Neuron (in vitro differentiated cells): ENCODE results near the gene C19orf18.

Experiments
- H2AFZ ChIP-seq: one replicate; pipeline ENCODE4 v1.6.1; 2013; ENCODE audit warnings: low read depth, mild to moderate bottlenecking, inconsistent platforms, low read length, moderate library complexity
- H3K27me3 ChIP-seq: one replicate; pipeline ENCODE4 v1.6.1; 2013; ENCODE audit warnings: low read length; ENCODE audit not compliant: insufficient read depth
- H3K36me3 ChIP-seq: one replicate; pipeline ENCODE4 v1.6.1; 2013; ENCODE audit warnings: low read length; ENCODE audit not compliant: insufficient read depth
- H3K4me1 ChIP-seq: one replicate; pipeline ENCODE4 v1.6.1; 2013; ENCODE audit warnings: low read length; ENCODE audit not compliant: insufficient read depth
- H3K4me3 ChIP-seq: 2 replicates; pipeline ENCODE4 v1.5.1; 2013; ENCODE audit warnings: mild to moderate bottlenecking, low read length, moderate library complexity
- H3K9me3 ChIP-seq: one replicate; pipeline ENCODE4 v1.6.1; 2013; ENCODE audit warnings: low read length

C19orf18 gene

DNA sequence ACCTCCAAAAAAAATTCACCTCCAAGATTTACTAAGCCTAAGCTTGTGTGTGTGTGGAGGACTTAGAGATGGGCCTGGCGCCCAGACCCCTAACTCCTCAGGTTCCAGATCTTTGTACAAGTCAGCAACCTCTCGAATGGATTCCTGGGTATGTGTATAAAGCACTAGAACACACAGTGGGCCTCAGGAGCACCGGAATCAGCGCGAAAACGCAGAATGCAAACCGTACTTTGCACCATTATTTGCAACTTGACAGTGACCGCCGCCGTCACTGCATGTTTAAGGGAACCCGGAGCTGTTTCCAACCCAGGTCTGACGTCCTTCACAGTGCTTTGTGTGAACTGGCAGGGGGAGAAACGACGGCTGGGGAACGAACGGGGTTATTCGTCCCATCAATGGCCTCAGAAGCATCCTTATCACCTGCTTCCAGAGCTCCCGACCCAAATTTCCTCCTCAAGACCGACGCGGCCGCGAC lies 27.6 kb upstream of the C19orf18 start:
- Histone ChIP-seq H3K4me3 (peak overlapping the region; percentile 95), H3K36me3 (peaks cover 73% of the 10 kb centered on the region), H3K9me3 (peaks cover 72% of the 10 kb centered on the region)

DNA sequence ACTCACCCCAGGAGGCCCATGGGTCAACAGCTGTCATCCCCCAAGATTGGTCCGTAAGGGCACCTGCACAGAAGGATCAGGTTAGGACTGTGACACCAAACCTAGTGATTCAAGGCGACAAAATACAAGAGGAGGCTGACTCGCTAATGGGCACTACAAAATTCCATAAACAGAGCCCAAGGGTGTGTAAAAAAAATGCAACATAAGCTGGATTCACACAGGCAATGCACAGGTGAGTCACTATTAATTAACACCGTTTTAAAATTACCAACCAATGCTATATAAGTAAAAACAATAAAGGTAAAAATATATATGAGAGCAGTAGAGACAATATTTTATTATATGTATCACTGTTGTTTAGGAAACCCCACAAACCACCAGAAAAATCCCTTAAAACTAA lies 26.3 kb upstream of the C19orf18 start:
- peaks cover 72% of the 10 kb centered on the region for H3K9me3 ChIP-seq
- H3K4me3 ChIP-seq: no peak overlapping the region
- peaks cover 10% of the 10 kb centered on the region for H3K4me1 ChIP-seq
- H3K36me3 ChIP-seq: peaks cover 74% of the 10 kb centered on the region
- H2AFZ ChIP-seq: no peak overlapping the region
- no peaks in the 10 kb centered on the region for H3K27me3 ChIP-seq

More for the DNA sequence above, 27.6 kb upstream of the C19orf18 start:
- peaks cover 10% of the 10 kb centered on the region for H3K4me1 ChIP-seq
- H2AFZ ChIP-seq: peak overlapping the region; percentile 82
- no peaks in the 10 kb centered on the region for H3K27me3 ChIP-seq

DNA sequence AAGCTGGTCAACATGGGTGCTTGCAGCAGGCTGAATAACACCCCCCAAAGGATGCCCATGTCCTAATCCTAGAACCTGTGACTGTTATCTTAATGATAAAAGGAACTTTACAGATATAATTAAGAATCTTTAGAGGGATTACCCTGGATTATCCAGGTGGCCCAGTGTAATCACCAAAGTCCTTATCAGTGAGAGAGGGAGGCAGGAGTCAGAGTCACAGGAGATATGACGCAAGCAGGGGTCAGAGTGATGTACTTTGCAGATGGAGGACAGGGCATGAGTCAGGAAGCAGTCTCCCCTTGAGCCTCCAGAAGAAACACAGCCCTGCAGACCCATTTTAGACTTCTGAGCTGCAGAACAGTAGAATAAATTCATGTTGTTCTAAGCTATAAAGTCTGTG lies 18.5 kb upstream of the C19orf18 start:
- Histone ChIP-seq H3K4me1 (no peaks in the 10 kb centered on the region), H3K36me3 (peaks cover 80% of the 10 kb centered on the region), H3K4me3 (no peak overlapping the region), H3K9me3 (peaks cover 87% of the 10 kb centered on the region), H3K27me3 (no peaks in the 10 kb centered on the region), H2AFZ (no peak overlapping the region)

DNA sequence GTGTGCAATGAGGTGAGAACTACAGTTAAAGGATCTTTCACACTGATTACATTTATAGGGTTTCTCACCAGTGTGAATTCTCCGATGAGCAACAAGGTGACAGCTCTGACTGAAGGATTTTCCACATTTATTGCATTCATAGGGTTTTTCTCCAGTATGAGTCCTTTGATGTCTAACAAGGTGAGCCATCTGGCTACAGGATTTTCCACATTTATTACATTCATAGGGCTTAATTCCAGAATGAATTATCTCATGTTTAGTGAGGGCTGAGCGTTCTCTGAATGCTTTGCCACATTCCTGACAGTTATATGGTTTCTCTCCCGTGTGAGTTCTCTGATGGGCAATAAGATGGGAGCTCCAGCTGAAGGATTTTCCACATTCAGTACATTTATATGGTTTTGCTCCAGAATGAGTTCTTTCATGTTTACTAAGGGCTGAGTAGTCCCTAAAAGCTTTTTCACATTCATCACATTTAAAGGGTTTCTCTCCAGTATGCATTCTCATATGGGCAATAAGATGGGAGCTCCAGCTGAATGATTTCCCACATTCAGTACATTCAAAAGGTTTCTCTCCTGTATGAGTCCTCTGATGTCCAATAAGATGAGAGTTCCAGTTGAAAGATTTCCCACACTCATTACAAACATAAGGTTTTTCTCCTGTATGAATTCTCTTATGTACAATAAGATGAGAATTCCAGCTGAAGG lies 4.4 kb upstream of the C19orf18 start:
- Histone ChIP-seq H2AFZ (no peak overlapping the region), H3K4me3 (no peak overlapping the region), H3K27me3 (no peaks in the 10 kb centered on the region), H3K36me3 (peaks cover 86% of the 10 kb centered on the region), H3K4me1 (no peaks in the 10 kb centered on the region), H3K9me3 (peaks cover 91% of the 10 kb centered on the region)

DNA sequence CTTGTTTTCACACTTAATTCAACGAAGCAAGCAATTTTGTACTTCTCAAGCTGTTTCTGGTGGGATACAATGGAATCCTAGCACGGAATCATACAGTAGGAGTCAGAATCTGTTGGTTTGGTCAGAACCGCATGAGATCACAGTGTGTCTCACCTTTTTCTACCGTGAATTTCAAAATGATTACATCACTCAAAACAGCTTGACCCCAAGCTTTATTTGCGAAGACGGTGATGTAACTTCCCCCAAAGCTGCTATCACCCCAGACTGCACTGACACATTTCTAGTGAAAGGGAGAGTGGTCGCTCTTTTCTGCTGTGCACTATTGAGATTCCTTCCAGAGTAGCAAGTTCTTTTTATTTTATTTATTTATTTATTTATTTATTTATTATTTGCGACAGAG lies 9.6 kb downstream of the C19orf18 start:
- Histone ChIP-seq H3K4me3 (no peak overlapping the region), H3K36me3 (peaks cover 3% of the 10 kb centered on the region), H2AFZ (no peak overlapping the region), H3K9me3 (peaks cover 28% of the 10 kb centered on the region), H3K27me3 (no peaks in the 10 kb centered on the region), H3K4me1 (no peaks in the 10 kb centered on the region)

DNA sequence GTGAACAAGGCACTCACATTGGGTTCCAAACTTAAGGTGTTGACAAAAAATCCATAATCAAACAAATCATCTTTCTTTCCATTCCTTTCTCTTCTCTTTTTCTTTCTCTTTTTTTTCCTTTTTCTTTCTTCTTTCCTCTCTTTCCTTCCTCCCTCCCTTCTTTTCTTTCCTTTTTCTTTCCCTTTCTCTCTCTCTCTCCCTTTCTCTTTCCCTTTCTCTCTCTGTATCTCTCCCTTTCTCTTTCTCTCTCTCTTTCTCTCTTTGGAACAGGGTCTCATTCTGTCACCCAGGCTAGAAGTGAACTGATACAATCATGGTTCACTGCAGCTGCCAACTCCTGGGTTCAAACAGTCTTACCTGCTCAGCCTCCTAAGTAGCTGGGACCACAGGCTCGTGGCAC lies 12.5 kb downstream of the C19orf18 start:
- Histone ChIP-seq H3K9me3 (peaks cover 21% of the 10 kb centered on the region), H3K4me3 (no peak overlapping the region), H3K4me1 (no peaks in the 10 kb centered on the region), H2AFZ (no peak overlapping the region), H3K27me3 (no peaks in the 10 kb centered on the region), H3K36me3 (peaks cover 3% of the 10 kb centered on the region)

DNA sequence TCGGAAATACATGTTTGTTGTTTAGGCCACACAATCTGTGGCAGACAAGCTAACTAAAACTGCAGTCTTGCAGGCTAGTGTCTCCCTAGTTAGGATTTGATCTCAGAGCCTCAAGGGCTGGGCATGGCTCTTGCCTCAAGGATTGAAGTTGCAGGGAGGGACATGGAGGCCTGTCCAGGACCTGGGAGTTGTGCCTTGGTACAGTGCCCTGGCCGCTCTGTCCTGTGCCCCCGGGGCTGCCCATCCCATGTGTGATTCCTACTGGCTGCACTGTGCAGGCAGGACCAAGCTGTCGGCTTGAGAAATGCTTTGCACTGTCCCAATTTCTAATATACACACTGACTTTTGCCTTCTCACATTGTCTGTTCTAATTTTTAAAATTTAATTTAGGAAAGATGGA lies 19.3 kb downstream of the C19orf18 start:
- H3K27me3 ChIP-seq: no peaks in the 10 kb centered on the region
- H3K36me3 ChIP-seq: no peaks in the 10 kb centered on the region
- no peak overlapping the region for H3K4me3 ChIP-seq
- H3K4me1 ChIP-seq: no peaks in the 10 kb centered on the region
- H2AFZ ChIP-seq: no peak overlapping the region
- H3K9me3 ChIP-seq: peaks cover 26% of the 10 kb centered on the region

DNA sequence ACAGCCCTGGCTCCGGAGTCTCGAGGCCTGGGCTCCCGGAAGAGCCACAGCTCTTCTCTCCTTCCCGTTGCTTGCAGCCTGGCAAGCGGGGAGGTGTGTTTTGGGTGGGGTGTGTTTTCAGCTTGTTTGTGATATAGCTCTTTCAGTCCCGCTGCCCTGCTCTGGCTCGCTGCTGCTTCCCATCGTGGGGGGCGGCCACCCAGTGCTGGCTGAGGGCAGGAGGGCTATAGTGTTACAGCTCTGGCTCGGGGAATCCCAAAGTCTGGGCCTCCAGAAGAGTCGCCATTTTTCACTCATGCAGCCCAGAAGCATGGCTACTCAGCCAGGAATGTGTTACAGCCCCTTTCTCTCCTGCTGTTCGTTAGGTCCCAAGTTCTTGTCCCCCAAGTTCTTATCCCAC lies 24.6 kb downstream of the C19orf18 start:
- H3K4me1 ChIP-seq: peaks cover 8% of the 10 kb centered on the region
- no peaks in the 10 kb centered on the region for H3K36me3 ChIP-seq
- H2AFZ ChIP-seq: no peak overlapping the region
- peaks cover 23% of the 10 kb centered on the region for H3K9me3 ChIP-seq
- H3K27me3 ChIP-seq: no peaks in the 10 kb centered on the region
- H3K4me3 ChIP-seq: no peak overlapping the region

DNA sequence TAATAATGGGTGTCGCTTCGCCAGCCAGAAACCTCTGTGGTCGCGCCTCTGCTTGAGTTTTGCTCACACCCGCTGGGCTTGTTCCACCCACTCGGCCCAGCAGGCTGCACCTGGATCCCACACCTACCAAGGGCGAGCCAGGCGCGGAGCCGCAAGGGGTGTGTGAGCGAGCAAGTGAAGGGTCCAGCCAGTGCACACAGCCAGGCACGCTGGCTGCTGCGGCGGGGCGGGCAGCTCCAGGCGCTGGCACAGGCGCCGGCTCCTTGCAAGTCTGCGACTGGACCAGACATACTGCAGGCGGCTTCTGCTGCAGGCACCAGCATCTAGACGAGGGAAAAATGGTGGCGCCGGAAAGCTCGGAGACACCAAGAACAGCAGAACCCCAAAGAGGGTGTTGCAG lies 25.0 kb downstream of the C19orf18 start:
- Histone ChIP-seq H3K9me3 (peaks cover 26% of the 10 kb centered on the region), H3K4me3 (no peak overlapping the region), H3K4me1 (peaks cover 8% of the 10 kb centered on the region), H3K36me3 (peaks cover 1% of the 10 kb centered on the region), H3K27me3 (no peaks in the 10 kb centered on the region), H2AFZ (no peak overlapping the region)

DNA sequence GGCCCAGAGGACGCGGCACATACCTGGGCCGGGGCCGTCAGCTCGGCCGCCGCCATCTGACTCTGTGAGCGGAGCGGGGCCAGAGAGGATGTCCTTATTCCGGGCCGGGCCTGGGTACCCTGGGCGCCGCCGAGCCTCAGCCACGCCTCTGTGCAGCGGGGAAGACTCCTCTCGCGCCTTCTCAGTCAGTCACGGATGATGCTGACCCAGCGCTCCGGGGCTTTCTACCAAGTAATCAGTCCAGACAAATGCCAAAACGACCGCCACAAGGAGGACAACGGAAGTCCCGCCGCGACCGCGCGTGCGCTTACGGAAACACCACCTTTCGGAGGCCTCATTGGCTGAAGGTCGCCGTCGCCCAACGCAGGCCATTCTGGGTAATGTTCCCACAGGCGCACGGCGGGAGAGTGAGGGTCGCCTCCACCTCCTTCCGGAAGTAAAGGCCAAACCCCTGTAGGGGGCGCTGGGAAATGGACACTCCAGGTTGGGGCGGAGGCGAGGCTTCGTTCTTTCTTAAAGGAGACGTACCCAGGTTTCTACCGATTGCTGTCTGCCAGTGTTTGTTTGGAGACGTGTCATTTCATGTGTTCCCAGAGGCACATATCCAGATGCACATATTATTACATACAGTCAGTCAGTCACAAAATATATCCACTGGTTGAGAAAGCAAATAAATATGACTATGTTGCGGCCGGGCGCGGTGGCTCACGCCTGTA lies 26.8 kb downstream of the C19orf18 start, which contains the start of gene ZNF256:
Gene ZNF256, minus strand, starts transcription at position 288 of the 716 bp plus-strand sequence. Its CDS starts 232 bp downstream, at position 56.
- H3K9me3 ChIP-seq: peaks cover 41% of the 10 kb centered on the region
- peak within 1 kb of the TSS; percentile 75 for H2AFZ ChIP-seq
- H3K4me3 ChIP-seq: peak within 1 kb of the TSS; percentile 70
- peaks cover 8% of the 10 kb centered on the region for H3K4me1 ChIP-seq
- H3K27me3 ChIP-seq: no peaks in the 10 kb centered on the region
- peaks cover 18% of the 10 kb centered on the region for H3K36me3 ChIP-seq

DNA sequence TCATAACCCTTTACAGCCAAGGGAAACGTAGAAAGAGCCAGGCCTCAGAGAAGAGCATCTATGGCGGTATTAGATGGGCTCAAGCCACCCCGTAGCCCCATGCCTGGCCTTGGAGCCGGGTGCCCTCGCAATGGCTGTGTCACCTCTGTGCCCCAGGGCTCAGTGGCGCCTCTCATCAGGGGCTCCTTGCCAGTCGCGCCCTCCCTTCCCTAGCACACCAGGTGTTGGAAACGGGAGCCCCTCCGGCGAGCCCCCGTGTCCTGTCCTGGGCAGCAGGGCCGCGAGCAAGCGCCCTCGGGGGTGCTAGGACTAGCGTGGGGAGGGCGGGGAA lies 27.3 kb downstream of the C19orf18 start:
- Histone ChIP-seq H3K36me3 (peaks cover 23% of the 10 kb centered on the region), H2AFZ (peak overlapping the region; percentile 75), H3K4me3 (peak overlapping the region; percentile 70), H3K4me1 (peaks cover 8% of the 10 kb centered on the region), H3K9me3 (peaks cover 42% of the 10 kb centered on the region), H3K27me3 (no peaks in the 10 kb centered on the region)

DNA sequence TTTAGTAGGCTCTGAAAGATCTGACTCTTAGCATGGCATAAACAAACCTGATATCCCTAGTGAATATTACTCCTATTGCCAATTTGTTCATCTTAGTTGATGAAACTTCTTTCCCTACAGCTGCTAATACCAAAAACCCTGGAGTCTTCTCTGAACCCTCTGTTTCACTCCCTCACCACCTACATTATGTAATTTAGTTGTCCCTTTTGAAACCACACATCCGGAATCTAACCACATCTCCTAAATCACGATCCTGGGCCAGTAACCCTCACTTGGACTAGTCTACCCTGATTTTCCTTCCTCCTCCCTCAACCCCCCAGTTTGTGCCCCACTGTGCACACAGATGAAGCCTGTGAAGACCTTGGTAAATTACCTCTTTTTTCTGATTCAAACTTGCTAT lies 28.0 kb downstream of the C19orf18 start:
- Histone ChIP-seq H2AFZ (no peak overlapping the region), H3K9me3 (peaks cover 48% of the 10 kb centered on the region)

DNA sequence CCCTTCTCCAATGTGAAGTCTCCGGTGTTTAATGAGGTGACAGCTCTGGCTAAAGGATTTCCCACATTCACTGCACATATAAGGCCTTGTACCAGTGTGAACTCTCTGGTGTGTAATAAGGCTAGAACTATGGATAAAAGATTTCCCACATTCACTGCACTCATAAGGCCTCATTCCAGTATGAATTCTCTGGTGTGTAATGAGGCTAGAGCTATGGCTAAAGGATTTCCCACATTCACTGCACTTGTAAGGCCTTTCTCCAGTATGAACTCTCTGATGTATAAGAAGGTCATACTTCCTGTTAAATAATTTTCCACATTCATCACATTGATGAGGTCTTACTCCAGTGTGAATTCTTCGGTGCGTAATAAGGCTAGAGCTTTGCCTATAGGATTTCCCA lies 32.7 kb downstream of the C19orf18 start:
- H3K9me3 ChIP-seq: peaks cover 61% of the 10 kb centered on the region
- no peak overlapping the region for H2AFZ ChIP-seq
- H3K4me1 ChIP-seq: peaks cover 6% of the 10 kb centered on the region
- H3K27me3 ChIP-seq: no peaks in the 10 kb centered on the region
- H3K4me3 ChIP-seq: no peak overlapping the region
- H3K36me3 ChIP-seq: peaks cover 47% of the 10 kb centered on the region

More for the DNA sequence above, 28.0 kb downstream of the C19orf18 start:
- Histone ChIP-seq H3K36me3 (peaks cover 31% of the 10 kb centered on the region), H3K4me1 (peaks cover 8% of the 10 kb centered on the region), H3K4me3 (peak overlapping the region; percentile 70), H3K27me3 (no peaks in the 10 kb centered on the region)
